RWPE1 (cell line): ENCODE measurements around the gene SRD5A3.
"Not testable (repeated sequence)": the region's sequence is repeated elsewhere in the genome, so short reads cannot be mapped to it uniquely, and the experiment has no call there.

Source experiments
- CTCF ChIA-PET: fragments of 350-600 bp; sonication (Branson Sonifier 250); formaldehyde crosslinking; extraction: SDS; loops from one replicate; lab custom pipeline; 2021; lab: Yijun Ruan, JAX
- POLR2A ChIA-PET: fragments of 400-600 bp; formaldehyde crosslinking; extraction: SDS; loops from one replicate; lab custom pipeline; 2020; ENCODE audit warnings: antibody characterized with exemption; ENCODE audit not compliant: low non-redundant PET; lab: Yijun Ruan, JAX
- DNase-seq: peaks from one replicate; pipeline ENCODE4 v3.0.0; 2012; ENCODE audit warnings: low spot score
- H3K27ac ChIP-seq: fragments of 450-650 bp; 2 replicates; pipeline ENCODE4 v1.5.1; 2017
- TF ChIP-seq, protein P1 (sequence below): fragments of 450-650 bp; conservative IDR thresholded peaks from 2 replicates; pipeline ENCODE4 v1.5.1; 2017; ENCODE audit warnings: low read depth, mild to moderate bottlenecking

SRD5A3 gene

GRCh38 chr4:55358668-55359067, 12.6 kb downstream of the SRD5A3 start:
- TF ChIP-seq, protein P1, sequence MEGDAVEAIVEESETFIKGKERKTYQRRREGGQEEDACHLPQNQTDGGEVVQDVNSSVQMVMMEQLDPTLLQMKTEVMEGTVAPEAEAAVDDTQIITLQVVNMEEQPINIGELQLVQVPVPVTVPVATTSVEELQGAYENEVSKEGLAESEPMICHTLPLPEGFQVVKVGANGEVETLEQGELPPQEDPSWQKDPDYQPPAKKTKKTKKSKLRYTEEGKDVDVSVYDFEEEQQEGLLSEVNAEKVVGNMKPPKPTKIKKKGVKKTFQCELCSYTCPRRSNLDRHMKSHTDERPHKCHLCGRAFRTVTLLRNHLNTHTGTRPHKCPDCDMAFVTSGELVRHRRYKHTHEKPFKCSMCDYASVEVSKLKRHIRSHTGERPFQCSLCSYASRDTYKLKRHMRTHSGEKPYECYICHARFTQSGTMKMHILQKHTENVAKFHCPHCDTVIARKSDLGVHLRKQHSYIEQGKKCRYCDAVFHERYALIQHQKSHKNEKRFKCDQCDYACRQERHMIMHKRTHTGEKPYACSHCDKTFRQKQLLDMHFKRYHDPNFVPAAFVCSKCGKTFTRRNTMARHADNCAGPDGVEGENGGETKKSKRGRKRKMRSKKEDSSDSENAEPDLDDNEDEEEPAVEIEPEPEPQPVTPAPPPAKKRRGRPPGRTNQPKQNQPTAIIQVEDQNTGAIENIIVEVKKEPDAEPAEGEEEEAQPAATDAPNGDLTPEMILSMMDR = no peak
- ChIA-PET CTCF (interaction anchor here (0.7 to 1.8 kb wide), 2 partner anchors 9 to 12 kb away, joined by 3 to 10 read pairs; partner anchors contain the start of gene SRD5A3), POLR2A (no interaction called here)
- peak; percentile 88 for DNase-seq
- peak overlapping the region; percentile 68 for H3K27ac ChIP-seq

DNA sequence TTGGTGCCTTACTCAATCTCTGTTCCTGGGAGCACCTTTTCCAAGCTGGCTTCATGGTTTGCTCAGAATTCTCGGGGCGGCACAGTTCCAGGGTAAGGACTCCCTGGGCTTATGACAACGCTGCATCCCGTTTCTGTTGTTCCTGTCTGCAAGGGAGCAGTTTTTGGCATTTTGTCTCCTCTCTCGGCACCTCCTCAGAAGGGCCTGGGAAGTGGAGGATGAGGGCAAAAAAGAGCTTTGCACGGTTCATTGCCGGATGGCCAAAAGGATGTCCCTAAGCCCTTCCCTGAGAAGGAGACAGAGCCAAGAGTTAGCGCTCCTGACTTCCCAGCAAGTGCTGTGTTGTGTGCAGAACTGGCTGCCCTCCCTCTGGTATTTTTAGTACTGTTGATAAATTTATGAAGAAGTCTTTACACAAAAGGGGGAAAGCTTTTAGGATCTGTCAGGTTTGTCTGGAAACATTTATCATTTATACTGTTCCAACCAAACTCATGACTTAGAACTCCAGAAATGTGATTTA, 13.4 kb downstream of the SRD5A3 start:
- POLR2A ChIA-PET = no interaction called here
- CTCF ChIA-PET = interaction anchor here (0.7 to 1.8 kb wide), 2 partner anchors 8 to 13 kb away, joined by 3 to 10 read pairs; partner anchors contain the start of gene SRD5A3
- DNase-seq = no peak
- TF ChIP-seq, protein P1 = no peak
- H3K27ac ChIP-seq = peak overlapping the region; percentile 65

GRCh38 chr4:55362938-55363337, 16.9 kb downstream of the SRD5A3 start:
- DNase-seq, H3K27ac ChIP-seq, POLR2A ChIA-PET, CTCF ChIA-PET: not testable (repeated sequence)

DNA sequence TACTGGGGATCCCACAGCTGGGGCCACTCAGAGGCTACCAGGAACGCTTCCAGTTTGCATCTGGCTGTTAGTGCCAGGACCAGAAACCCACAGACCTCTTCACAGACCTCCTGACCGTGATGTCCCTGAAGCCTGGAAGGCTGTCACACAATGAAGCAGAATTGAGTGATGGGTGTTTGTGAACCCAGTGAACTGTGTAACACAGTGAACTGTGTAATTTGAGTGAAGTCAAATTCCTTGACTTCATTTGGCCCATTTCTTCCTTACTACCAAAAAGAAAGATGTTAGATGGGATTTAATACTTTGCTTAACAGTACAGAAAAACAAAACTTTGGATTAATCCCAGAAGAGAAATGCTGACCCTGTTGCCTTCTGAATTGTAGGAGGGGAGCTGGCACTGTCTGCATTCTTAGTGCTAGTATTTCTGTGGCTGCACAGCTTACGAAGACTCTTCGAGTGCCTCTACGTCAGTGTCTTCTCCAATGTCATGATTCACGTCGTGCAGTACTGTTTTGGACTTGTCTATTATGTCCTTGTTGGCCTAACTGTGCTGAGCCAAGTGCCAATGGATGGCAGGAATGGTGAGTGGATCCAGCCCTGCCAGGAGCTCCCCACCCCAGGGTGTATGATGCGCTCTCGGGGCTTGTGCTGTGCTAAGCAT, 17.8 kb downstream of the SRD5A3 start:
- ChIA-PET POLR2A (no interaction called here), CTCF (no interaction called here)
- TF ChIP-seq, protein P1 = no peak
- no peak for DNase-seq
- no peak overlapping the region for H3K27ac ChIP-seq

- TF ChIP-seq, protein P1 = no peak
- no peak for DNase-seq
- POLR2A ChIA-PET = no interaction called here
- CTCF ChIA-PET = no interaction called here
- no peak overlapping the region for H3K27ac ChIP-seq
These were observed 18.8 kb downstream of the SRD5A3 start for GRCh38 chr4:55364691-55365344.

GRCh38 chr4:55365345-55365728, 19.3 kb downstream of the SRD5A3 start:
- POLR2A ChIA-PET = no interaction called here
- TF ChIP-seq, protein P1 = no peak

DNA sequence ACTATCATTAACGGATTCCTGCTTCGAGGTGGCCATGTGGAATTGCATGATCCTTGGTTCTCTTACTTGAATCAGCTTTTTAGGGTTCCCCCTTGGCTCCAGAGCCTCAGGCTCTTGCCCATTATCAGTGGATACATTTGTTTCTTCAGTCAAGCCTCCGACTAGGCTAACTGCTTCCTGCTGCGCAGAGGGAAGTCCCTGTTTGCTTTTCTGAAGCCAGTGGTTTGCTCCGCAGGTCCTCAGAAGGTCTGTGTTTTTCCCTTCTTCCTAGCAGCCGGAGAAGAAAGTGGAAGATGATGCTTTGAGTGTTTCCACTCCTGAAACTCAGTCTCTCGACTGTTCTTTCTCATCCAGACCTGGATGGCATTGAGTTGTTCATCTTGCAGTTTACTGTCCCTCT, 20.6 kb downstream of the SRD5A3 start:
- ChIA-PET POLR2A (interaction anchor here (0.6 kb wide), 1 partner anchor 59 kb away, joined by 3 read pairs; no protein-coding TSS in a partner anchor), CTCF (no interaction called here)
- TF ChIP-seq, protein P1 = no peak
- H3K27ac ChIP-seq = no peak overlapping the region
- DNase-seq = no peak

More at GRCh38 chr4:55365345-55365728, 19.3 kb downstream of the SRD5A3 start:
- no peak for DNase-seq
- CTCF ChIA-PET = no interaction called here
- no peak overlapping the region for H3K27ac ChIP-seq
